SHP77 treated with DMSO at 0.1 percent for 48 hours (cell line): ENCODE measurements around the gene BSCL2.
A peak's percentile ranks its signal among the peaks of the same experiment; 100 is the strongest.
"Not testable (repeated sequence)": the region's sequence is repeated elsewhere in the genome, so short reads cannot be mapped to it uniquely, and the experiment has no call there.

Experiments used
- DNase-seq: peaks from one replicate; lab custom pipeline; 2025; lab: John Stamatoyannopoulos, UW

Gene BSCL2

GRCh38 chr11:62687508-62688396 lies 19.5 kb downstream of the BSCL2 start:
- DNase-seq = no peak

DNA sequence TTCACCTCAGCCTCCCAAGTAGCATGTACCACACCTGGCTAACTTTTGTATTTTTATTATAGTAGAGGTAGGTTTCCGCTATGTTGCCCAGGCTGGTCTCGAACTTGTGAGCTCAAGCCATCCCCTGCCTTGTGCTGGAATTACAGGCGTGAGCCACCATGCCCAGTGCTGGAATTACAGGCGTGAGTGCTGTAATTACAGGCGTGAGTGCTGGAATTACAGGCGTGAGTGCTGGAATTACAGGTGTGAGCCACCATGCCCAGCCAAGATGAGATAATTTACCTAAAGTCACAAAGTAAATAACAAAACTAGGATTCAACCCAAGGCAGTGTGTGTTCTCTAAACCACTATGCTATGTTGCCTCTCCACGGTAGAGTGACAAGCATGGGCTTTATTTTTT lies 24.7 kb downstream of the BSCL2 start:
- DNase-seq = no peak

DNA sequence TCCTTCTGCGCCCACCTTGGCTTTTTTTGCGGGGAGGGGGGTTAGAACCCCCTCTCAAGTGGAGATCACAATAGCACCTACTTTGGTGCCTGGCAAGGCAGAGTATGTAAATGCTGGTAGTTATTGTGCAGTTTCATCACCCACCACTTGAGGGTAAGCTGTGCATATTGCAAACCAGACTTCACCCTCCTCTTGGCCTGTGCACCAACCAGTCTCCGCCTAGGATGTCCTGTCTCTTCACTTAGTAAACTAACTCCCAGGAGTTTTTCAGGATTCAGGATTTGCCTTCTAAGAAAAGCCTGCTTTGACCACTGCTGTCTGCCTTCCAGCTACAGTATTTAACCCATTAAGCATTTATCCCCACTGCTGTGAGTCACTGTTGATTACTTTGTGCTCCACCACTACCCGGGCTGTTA lies 26.4 kb downstream of the BSCL2 start:
- DNase-seq = peak; percentile 78

- peak; percentile 74 for DNase-seq
Observed at GRCh38 chr11:62678770-62679696, 28.2 kb downstream of the BSCL2 start, which contains the start of gene UBXN1. TSS of gene UBXN1 (minus strand) at chr11:62679073. CDS start at chr11:62678923, 150 bp downstream.

GRCh38 chr11:62678433-62678769 lies 28.8 kb downstream of the BSCL2 start:
- DNase-seq = no peak

DNA sequence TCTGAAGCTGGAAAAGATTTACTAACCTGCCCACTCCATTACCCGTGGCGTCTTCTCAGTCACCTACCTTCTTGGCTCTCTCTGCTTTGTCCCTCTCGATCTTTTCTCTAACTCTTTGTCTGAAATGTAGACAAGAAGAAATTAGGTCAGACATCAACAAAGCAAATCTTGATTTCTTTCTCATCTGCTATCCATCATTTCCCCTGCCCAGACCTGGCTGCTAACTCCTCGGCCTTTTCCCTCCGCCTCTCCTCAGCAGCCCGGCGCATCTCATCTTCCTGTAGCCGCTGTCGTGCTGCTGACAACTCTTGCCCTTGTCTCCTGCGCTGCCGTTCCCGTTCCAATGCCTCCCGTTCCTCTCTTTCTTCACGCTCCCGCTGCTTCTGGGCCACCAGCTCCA lies 29.5 kb downstream of the BSCL2 start:
- DNase-seq = no peak

DNA sequence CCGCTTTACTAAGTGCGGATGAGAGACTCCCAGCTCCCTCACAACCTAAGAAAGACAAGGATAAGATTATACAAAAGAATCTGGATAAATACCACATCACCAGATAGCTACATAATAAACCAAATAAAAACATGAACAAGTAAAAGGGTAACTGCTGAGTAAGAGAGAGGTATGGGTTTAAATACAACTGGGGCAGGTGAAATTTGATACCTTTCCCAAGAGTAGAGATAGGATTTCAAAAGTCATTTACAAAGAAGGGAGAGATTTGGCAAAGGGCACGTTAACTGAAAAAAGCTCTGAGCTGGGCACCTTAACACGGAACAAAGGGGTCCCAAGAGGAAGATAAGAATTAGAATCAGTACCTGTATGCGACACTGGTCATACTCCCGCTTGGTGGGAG lies 30.1 kb downstream of the BSCL2 start:
- DNase-seq = no peak

- no peak for DNase-seq
Observed at GRCh38 chr11:62676698-62677097, 30.5 kb downstream of the BSCL2 start.

DNA sequence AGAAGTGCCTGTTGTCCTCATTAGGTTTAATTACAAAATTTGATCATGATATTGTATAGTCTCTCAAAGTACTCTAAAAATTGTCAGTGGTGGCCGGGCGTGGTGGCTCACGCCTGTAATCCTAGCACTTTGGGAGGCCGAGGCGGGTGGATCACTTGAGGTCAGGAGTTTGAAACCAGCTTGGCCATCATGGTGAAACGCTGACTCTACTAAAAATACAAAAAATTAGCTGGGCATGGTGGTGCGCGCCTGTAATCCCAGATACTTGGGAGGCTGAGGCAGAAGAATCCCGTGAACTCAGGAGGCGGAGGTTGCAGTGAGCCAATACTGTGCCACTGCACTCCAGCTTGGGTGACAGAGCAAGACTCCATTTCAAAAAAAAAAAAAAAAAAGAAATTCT lies 31.8 kb downstream of the BSCL2 start:
- not testable (repeated sequence) for DNase-seq

DNA sequence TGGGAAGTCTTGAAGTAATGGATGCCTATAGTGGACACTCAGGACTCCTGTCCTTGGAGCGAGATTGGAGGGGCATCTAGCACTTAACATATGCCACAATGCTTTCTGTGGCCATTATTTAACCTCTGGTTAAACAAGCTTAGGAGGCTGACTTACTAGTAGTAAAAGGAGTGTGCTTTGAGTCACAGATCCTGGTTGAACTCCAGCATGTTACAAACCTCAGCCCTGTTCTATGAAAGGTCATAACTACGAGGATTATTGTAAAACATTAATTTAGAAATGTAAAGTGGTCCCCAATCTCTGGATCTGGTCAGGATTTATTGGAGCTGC lies 34.1 kb downstream of the BSCL2 start:
- no peak for DNase-seq

- DNase-seq = peak; percentile 68
Observed at GRCh38 chr11:62671608-62672389, 35.4 kb downstream of the BSCL2 start, which contains the start of the genes LBHD1 and UQCC3. TSS of gene LBHD1 (minus strand) at chr11:62672267. CDS start at chr11:62670031, 2,236 bp downstream. TSS of gene UQCC3 (plus strand) at chr11:62671673. CDS start at chr11:62671746, 73 bp downstream.

DNA sequence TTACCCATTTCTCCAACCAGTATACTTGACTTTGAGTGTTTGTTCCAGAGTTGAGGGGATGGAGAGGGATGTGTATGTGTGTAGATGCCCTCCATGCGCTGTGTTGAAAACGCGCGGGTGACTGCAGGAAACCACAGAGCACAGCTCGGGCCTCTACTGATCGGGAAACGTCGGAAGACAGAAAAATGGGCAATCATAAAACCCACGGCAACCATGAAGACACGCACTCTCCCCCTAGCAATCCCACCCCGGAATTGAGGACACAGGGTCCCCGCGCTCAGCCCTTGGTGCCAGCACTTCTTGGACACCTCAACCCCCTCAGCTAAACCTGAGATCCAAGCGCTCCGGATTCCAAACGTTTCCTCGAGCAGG lies 36.0 kb downstream of the BSCL2 start:
- DNase-seq = no peak

- no peak for DNase-seq
Observed at GRCh38 chr11:62669420-62670161, 37.6 kb downstream of the BSCL2 start.

- no peak for DNase-seq
Observed at GRCh38 chr11:62667460-62667859, 39.8 kb downstream of the BSCL2 start.

- no peak for DNase-seq
Observed at GRCh38 chr11:62666259-62666926, 40.8 kb downstream of the BSCL2 start.

GRCh38 chr11:62665599-62666258 lies 41.5 kb downstream of the BSCL2 start:
- DNase-seq = no peak

GRCh38 chr11:62665075-62665598 lies 42.1 kb downstream of the BSCL2 start, which contains the start of the genes C11orf98 and CSKMT:
TSS of gene C11orf98 (minus strand) at chr11:62665210. CDS start at chr11:62665169, 41 bp downstream.
TSS of gene CSKMT (plus strand) at chr11:62665312. CDS start at chr11:62665880, 568 bp downstream.
- peak; percentile 69 for DNase-seq

GRCh38 chr11:62664405-62665074 lies 42.7 kb downstream of the BSCL2 start:
- no peak for DNase-seq

DNA sequence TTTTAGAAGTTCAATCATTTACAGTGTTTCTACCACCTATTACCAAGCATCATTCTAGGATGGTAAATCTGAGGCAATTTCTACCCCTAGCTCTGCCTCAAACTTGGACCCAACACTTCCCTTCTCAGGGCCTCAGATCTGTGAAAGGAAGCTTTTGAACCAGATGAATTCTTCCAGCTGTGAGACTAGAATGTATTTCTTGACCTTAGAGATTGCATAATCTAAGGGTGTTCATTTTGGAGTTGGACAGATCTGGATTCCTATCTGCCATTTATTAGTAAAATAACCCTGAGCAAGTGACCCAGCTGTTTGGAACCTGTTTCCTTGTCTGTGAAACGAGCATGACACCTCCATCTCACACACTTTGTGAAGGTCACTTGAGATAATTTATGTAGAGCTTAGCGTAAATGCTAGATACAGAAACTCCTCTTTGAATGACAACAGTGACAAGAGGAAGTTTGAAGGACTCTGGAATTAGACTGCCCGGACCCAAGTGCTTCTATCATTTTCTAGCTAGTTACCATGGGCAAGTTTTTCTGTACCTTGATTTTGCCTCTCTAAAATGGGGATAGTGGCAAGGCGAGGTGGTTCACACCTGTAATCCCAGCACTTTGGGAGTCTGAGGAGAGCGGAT lies 50.3 kb downstream of the BSCL2 start:
- no peak for DNase-seq
